Measurements from ENCODE around the gene RAB11FIP4. TPM values are rescaled to one million over a fixed set of nuclear protein-coding genes. Genes with fewer than 3 reads are reported as not detected.

Gene RAB11FIP4
- total and polyA plus RNA-seq, 2 donors from 2014 or later = 10.0 to 32.5 TPM

DNA sequence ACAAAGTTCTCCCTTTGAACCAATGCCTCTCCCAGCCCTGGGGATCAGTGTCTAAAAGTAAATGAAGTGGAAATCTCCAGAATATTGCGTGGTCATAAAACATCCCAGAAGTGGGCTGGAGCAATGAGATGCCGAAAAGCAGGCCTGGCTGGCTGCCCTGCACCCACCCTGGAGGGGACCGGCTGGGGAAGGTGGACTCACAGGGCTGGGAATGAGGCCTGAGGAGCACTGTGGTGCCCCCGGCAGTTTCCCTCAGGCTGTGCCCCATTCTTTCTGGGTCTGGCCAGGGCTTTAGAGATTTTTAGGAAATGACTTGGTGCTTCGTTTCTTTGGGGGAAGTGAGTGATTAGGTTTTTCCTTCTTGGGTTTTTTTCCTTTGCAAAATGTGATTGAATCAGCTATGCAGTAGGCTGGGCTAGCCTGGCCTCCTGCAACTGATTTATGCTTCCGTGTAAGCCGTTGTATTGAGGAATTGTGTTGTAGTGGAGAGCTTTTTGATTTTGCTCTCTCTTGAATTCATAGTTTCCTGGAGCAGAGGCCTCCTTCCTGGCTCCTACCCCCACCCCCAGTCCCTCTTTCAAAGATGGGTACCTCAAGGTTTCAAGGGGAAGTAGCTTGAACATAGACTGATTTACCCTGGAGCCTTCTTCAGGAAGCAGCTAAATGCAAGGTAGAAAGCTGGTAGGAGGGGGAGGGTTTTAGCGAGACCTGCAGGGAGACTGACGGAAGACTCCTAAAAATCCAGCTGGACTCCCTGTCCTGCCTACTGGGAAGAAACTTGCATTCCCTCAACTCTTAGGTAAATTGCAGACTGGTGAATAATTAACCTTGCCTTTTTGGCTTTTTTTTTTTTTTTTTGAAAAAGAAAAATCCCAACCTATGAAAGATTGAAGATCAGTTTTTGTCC is 170.2 kb downstream of the RAB11FIP4 start:
- Histone ChIP-seq H3K9me3 (ENCODE audit: control insufficient read depth in 2 of 3, insufficient read depth in 1 of 3, low read length in 3 of 3) (no peaks in the 10 kb centered on the region), H3K27me3 (ENCODE audit: control insufficient read depth, insufficient read depth, low read length) (no peaks in the 10 kb centered on the region), H3K4me3 (ENCODE audit: low read length in 3 of 3) (peak overlapping the region in 1 of 3 donors; percentile 53), H3K27ac (ENCODE audit: low read depth in 2 of 2, low read length in 2 of 2) (peak overlapping the region; percentile 48 to 64), H3K36me3 (ENCODE audit: control insufficient read depth in 2 of 3, insufficient read depth in 3 of 3, low read length in 3 of 3) (no peaks in the 10 kb centered on the region), H3K4me1 (ENCODE audit: control insufficient read depth in 2 of 3, insufficient read depth in 2 of 3, low read depth in 1 of 3, low read length in 3 of 3) (peaks cover 2 to 19% (median 8%) of the 10 kb centered on the region in 3 donors), H3K9ac (ENCODE audit: low read length in 3 of 3) (peak overlapping the region in 1 of 3 donors; percentile 26)
- intact Hi-C loops (cut with DNase I) = no loop called here
- TF ChIP-seq, protein P1, sequence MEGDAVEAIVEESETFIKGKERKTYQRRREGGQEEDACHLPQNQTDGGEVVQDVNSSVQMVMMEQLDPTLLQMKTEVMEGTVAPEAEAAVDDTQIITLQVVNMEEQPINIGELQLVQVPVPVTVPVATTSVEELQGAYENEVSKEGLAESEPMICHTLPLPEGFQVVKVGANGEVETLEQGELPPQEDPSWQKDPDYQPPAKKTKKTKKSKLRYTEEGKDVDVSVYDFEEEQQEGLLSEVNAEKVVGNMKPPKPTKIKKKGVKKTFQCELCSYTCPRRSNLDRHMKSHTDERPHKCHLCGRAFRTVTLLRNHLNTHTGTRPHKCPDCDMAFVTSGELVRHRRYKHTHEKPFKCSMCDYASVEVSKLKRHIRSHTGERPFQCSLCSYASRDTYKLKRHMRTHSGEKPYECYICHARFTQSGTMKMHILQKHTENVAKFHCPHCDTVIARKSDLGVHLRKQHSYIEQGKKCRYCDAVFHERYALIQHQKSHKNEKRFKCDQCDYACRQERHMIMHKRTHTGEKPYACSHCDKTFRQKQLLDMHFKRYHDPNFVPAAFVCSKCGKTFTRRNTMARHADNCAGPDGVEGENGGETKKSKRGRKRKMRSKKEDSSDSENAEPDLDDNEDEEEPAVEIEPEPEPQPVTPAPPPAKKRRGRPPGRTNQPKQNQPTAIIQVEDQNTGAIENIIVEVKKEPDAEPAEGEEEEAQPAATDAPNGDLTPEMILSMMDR (IDR thresholded peaks at IDR 0.05; ENCODE audit: borderline replicate concordance, extremely low read depth, insufficient read depth) = no peak
- DNase-seq (peak in 3 of 5 donors; percentile 58 to 77 (median 71)), FAIRE-seq (no peak)

DNA sequence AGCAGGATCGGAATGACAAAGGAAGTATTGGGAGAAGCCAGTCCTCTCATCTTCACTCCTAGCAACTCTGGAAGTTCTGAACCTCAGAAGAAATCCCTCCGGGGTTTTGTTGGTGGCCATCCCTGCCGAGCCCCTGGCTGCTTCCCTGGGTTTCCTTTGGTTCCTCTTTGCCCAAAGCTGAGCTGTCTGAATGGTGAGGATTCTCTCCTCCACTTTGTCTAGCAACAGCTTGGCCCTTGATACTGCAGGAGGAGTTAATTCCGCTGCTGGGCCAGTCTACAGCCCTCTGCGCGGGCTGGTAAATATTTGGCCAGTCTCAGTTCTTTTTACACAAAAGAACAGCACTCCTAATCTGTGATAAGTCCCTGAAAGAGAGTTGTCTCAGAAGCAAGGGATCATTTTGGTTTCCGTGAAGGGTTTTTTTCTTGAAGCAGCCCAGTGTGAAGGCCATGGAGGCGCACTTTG is 170.9 kb downstream of the RAB11FIP4 start:
- no peaks in the 10 kb centered on the region for H3K36me3 ChIP-seq (ENCODE audit: control insufficient read depth in 2 of 3, insufficient read depth in 3 of 3, low read length in 3 of 3)
- no peak overlapping the region for H3K4me3 ChIP-seq (ENCODE audit: low read length in 3 of 3)
- no peaks in the 10 kb centered on the region for H3K9me3 ChIP-seq (ENCODE audit: control insufficient read depth in 2 of 3, insufficient read depth in 1 of 3, low read length in 3 of 3)
- FAIRE-seq (no peak), DNase-seq (no peak)
- peak overlapping the region in 1 of 3 donors; percentile 19 for H3K9ac ChIP-seq (ENCODE audit: low read length in 3 of 3)
- TF ChIP-seq, protein P1 (IDR thresholded peaks at IDR 0.05; ENCODE audit: borderline replicate concordance, extremely low read depth, insufficient read depth) = no peak
- H3K27me3 ChIP-seq (ENCODE audit: control insufficient read depth, insufficient read depth, low read length) = no peaks in the 10 kb centered on the region
- intact Hi-C loops (cut with DNase I) = no loop called here
- peak overlapping the region in 1 of 2 donors; percentile 43 for H3K27ac ChIP-seq (ENCODE audit: low read depth in 2 of 2, low read length in 2 of 2)
- H3K4me1 ChIP-seq (ENCODE audit: control insufficient read depth in 2 of 3, insufficient read depth in 2 of 3, low read depth in 1 of 3, low read length in 3 of 3) = peaks cover 2 to 19% (median 9%) of the 10 kb centered on the region in 3 donors

DNA sequence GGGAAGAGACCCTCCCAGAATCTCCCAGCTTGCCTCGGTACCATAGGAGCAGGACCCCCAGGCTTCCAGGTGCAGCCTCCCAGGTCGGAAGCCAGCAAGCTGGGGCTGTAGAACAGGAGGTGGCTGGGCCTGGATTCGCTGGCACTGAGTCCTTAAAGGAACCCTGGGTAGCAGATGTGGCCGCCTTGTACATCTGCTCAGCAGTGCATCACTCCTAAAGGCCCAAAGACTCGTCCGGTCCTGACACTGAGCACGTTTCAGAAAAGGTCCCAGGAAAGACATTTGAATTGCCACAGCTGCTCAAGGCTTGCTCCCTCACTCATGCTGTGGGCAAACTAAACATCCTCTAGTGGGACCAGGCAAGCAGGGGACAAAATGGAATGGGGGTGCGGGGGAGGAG is 172.8 kb downstream of the RAB11FIP4 start:
- FAIRE-seq (no peak), DNase-seq (no peak)
- H3K9me3 ChIP-seq (ENCODE audit: control insufficient read depth in 2 of 3, insufficient read depth in 1 of 3, low read length in 3 of 3) = no peaks in the 10 kb centered on the region
- no peaks in the 10 kb centered on the region for H3K36me3 ChIP-seq (ENCODE audit: control insufficient read depth in 2 of 3, insufficient read depth in 3 of 3, low read length in 3 of 3)
- H3K9ac ChIP-seq (ENCODE audit: low read length in 3 of 3) = no peak overlapping the region
- H3K27ac ChIP-seq (ENCODE audit: low read depth in 2 of 2, low read length in 2 of 2) = no peak overlapping the region
- H3K4me1 ChIP-seq (ENCODE audit: control insufficient read depth in 2 of 3, insufficient read depth in 2 of 3, low read depth in 1 of 3, low read length in 3 of 3) = peaks cover 2 to 18% (median 13%) of the 10 kb centered on the region in 3 donors
- intact Hi-C loops (cut with DNase I) = no loop called here
- TF ChIP-seq, protein P1 (IDR thresholded peaks at IDR 0.05; ENCODE audit: borderline replicate concordance, extremely low read depth, insufficient read depth) = no peak
- H3K27me3 ChIP-seq (ENCODE audit: control insufficient read depth, insufficient read depth, low read length) = no peaks in the 10 kb centered on the region
- no peak overlapping the region for H3K4me3 ChIP-seq (ENCODE audit: low read length in 3 of 3)

All from kidney (tissue), 14 donors.